Fibroblast of the aortic adventitia (primary cell): ENCODE data around the gene DDX4. TPM values are rescaled to one million over a fixed set of nuclear protein-coding genes. Genes with fewer than 3 reads are reported as not detected.

Experiments
- DNase-seq: peaks from one replicate; pipeline ENCODE4 v3.0.0-alpha.2; 2010; ENCODE audit warnings: low read depth
- H3K4me3 ChIP-seq: 2 replicates; pipeline ENCODE4 v1.5.1; 2011; ENCODE audit warnings: low read depth, mild to moderate bottlenecking, control low read depth, low read length, moderate library complexity
- total RNA-seq: library from RNA; depleted of rRNA; stranded (reverse); fragments of >200 nt; gene quantifications from 2 replicates; pipeline ENCODE4 v1.2.3, GENCODE V29; 2012; ENCODE audit warnings: low replicate concordance
- TF ChIP-seq, protein P1 (sequence below): IDR thresholded peaks from 2 replicates; pipeline ENCODE4 v1.5.1; 2011; ENCODE audit warnings: mild to moderate bottlenecking, low read length, control low read depth, inconsistent platforms; ENCODE audit not compliant: insufficient read depth

The DDX4 gene
- total RNA-seq, 1 donor = not detected

DNA sequence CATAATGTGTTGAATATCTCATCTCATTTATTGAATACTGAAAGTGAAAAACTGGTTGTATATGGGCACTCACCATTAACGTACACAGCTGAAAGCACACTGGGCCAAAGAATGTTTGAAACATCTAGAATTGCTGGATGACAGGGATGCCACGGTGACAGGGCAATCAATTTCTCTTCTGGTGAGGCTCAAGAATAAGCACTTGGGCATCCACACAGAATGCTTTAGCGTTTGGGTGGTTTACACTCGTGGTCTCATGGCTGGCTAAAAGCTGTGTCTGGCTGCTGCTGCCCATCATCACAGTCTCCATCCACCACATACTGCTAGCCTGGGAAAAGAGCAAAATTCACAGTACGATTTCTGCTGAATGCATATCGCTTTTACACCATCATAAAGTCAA, 82.6 kb downstream of the DDX4 start:
- no peak for DNase-seq
- TF ChIP-seq, protein P1, sequence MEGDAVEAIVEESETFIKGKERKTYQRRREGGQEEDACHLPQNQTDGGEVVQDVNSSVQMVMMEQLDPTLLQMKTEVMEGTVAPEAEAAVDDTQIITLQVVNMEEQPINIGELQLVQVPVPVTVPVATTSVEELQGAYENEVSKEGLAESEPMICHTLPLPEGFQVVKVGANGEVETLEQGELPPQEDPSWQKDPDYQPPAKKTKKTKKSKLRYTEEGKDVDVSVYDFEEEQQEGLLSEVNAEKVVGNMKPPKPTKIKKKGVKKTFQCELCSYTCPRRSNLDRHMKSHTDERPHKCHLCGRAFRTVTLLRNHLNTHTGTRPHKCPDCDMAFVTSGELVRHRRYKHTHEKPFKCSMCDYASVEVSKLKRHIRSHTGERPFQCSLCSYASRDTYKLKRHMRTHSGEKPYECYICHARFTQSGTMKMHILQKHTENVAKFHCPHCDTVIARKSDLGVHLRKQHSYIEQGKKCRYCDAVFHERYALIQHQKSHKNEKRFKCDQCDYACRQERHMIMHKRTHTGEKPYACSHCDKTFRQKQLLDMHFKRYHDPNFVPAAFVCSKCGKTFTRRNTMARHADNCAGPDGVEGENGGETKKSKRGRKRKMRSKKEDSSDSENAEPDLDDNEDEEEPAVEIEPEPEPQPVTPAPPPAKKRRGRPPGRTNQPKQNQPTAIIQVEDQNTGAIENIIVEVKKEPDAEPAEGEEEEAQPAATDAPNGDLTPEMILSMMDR = no peak
- H3K4me3 ChIP-seq = no peak overlapping the region

DNA sequence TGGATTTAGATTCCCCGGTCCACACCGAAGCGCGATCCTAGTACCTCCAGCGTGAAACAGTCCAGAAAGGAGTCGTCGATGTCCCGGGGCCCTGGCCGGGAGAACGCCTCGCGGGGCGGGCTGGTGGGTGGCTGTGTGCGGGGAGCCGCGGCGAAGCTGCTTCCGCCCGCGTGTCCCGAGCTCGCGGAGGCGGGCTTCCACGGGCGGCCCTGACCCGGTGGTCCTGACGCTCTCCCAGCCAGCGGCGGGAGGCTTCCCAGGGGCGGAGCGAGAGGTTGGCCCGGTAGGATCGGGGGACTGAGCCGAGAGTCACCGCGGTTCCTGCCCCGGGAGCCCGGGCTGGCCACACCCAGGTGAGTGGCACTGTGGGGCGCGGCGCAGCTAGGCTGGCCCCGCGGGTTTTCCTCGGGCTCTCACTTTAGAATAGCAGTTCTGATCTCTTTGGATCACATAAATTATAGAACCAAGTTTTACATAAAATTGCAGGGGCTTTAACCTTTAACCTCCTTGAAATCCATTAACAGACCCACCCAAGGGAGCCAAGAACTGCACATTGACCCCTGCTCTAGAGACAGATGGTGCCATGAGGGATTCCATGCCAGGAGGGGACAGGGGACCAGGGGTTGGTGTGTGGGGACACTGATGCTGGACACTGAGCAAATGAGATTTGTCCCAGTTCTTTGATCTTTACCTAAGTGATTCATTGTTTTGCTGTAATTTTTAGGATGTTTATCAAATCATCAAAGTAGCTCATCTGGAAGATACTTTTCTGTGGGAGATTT, 84.1 kb downstream of the DDX4 start:
- peak overlapping the region; percentile 47 for H3K4me3 ChIP-seq
- TF ChIP-seq, protein P1 = no peak
- DNase-seq = no peak

DNA sequence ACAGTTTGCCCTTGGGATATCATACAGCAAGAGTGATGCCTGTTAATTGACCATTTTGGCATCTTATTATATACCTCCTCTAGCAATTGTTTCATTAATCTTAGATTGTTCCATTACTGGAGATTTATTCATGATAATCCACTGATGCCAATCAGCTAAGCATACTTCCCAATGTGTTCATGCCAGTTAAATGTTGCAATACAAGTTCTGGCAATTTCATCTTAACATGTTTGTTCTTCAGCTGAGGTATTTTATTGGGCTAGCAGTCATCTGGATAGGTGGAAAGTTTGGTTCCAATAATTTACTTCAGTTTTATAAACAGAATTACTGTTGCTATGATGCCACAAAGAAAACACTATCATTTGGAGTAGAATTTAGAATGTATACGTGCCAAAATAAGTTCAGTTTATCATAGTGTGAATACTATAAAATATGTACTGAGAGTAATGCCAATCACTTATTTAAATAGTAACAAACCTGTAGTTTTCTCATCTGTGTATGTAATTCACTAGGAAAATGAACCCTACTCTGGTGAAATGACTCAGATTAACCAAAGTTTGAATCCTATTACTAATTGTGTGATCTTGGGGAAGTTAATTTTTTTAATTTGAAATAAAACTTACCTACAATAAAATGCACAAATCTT, 85.4 kb downstream of the DDX4 start:
- TF ChIP-seq, protein P1 = no peak
- no peak overlapping the region for H3K4me3 ChIP-seq
- no peak for DNase-seq

DNA sequence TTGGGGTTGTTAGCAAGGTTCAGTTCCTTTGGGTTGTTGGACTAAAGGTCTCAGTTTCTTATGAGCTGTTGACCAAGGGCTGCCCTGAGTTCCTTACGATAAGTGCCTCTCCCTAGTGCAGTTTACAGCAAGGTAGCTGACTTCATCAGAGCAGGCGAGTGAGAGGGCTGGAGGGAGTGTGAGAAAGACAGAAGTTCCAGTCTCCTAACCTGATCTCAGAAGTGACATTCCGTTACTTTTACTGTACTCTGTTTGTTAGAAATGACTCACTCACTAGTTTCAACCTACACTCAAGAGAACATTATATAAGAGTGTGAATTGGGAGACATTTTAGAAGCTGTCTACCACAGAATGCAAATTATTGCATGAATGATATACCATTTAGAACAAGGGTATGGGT, 92.1 kb downstream of the DDX4 start:
- TF ChIP-seq, protein P1 = no peak
- DNase-seq = no peak
- no peak overlapping the region for H3K4me3 ChIP-seq

DNA sequence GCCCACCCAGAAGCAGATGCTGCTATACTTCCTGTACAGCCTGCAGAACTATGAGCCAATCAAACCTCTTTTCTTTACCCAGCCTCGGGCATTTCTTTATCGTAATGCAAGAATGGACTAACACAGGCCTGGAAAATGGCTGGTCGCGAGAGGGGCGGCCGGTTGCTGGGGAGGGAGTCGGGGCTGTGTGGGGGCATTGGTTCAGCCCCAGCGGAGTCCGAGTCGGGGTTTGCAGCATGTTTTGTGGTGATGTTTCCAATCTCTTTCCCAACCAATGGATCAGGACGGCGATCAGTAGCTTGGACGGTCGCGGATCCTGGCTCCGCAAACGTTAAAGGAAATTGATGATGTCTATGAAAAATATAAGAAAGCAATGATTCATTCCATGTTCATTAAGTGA, 94.6 kb downstream of the DDX4 start:
- H3K4me3 ChIP-seq = no peak overlapping the region
- TF ChIP-seq, protein P1 = no peak
- DNase-seq = no peak

DNA sequence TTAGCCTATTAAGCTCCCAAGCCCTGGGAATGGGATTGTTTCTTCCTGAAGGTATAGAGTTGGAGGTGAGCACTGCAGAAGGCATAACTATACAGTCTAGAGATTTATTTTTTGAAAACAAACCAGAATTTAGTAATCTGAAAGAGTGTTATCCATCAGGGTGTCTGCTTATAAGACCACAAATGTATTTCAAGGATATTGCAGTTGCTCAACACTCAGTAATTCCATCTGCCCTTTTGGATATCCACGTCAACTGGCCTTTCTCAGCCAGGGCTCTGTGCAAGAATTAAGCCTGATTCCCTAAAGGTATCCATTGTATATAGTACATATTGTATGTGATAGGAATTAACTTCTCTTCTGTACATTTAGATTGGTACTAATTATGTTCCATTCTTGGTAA, 98.3 kb downstream of the DDX4 start:
- TF ChIP-seq, protein P1 = no peak
- DNase-seq = no peak
- H3K4me3 ChIP-seq = no peak overlapping the region
